AG09319 (cell line): ENCODE data around the gene FAM110C.

Experiments
- DNase-seq: peaks from one replicate; pipeline ENCODE4 v3.0.0-alpha.2; 2010; ENCODE audit warnings: low read depth; ENCODE audit errors: extremely low read depth
- TF ChIP-seq, protein P1 (sequence below): IDR thresholded peaks from 2 replicates; pipeline ENCODE4 v1.5.1; 2011; ENCODE audit warnings: low read depth, mild to moderate bottlenecking, inconsistent platforms, low read length, moderate library complexity

The FAM110C gene, protein sequence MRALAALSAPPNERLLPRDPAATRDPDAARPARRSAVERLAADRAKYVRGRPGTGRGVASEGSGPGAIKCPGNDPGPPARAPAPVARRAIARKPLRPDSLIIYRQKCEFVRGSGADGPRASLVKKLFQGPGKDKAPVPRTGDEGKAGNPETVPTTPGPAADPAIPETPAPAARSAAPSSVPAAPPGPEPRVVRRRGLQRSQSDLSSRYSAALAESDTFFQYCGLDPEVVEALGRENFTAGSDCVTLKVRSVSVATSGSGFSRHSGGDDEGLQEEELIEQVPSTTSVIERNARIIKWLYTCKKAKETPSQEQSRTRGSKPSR

DNA sequence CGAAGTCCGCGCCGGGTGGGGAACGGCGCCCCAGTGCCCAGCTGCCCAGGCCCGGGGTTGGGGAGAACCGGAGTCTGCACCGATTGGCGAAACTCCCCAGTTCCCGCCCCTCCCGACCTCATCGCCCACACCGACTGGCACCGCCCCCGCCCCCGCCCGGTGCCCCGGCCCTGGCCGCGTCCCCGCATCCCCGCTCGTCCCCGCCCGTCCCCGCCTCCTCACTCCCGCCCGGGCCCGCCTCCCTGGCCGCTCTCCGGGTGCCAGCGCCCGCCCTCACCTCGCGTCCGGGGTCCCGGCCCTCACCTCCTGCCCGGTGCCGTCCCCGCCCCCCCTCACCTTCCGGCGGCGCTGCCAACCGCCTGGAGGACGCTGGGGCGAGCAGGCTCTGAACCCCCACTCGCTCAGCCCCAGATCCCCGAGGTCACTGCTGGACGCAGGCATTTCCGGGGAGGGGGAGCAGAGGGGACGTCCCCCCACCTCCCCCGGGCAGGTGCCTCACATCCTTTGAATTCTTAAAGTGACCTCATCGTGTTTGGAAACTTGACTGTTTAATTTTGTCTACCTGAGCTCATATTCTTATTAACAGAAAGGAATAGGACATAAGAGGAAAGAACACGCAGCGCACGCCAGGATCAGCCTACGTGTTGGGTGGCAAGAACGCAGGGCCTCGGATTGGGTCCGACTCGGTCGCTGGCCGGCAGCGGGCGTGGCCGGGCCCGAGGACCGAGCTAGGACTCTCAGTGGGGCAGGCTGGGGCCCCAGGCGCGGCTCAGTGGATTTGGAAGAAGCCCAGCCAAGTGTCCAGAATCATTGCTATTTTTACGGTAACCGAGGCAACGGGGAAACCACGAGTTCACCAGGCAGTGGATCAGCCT lies at the start of gene FAM110C:
TSS of gene FAM110C (minus strand) at position 35 of the 875 bp plus-strand sequence. CDS start 120 bp downstream, outside the sequence.
- TF ChIP-seq, protein P1, sequence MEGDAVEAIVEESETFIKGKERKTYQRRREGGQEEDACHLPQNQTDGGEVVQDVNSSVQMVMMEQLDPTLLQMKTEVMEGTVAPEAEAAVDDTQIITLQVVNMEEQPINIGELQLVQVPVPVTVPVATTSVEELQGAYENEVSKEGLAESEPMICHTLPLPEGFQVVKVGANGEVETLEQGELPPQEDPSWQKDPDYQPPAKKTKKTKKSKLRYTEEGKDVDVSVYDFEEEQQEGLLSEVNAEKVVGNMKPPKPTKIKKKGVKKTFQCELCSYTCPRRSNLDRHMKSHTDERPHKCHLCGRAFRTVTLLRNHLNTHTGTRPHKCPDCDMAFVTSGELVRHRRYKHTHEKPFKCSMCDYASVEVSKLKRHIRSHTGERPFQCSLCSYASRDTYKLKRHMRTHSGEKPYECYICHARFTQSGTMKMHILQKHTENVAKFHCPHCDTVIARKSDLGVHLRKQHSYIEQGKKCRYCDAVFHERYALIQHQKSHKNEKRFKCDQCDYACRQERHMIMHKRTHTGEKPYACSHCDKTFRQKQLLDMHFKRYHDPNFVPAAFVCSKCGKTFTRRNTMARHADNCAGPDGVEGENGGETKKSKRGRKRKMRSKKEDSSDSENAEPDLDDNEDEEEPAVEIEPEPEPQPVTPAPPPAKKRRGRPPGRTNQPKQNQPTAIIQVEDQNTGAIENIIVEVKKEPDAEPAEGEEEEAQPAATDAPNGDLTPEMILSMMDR = no peak
- DNase-seq = no peak

DNA sequence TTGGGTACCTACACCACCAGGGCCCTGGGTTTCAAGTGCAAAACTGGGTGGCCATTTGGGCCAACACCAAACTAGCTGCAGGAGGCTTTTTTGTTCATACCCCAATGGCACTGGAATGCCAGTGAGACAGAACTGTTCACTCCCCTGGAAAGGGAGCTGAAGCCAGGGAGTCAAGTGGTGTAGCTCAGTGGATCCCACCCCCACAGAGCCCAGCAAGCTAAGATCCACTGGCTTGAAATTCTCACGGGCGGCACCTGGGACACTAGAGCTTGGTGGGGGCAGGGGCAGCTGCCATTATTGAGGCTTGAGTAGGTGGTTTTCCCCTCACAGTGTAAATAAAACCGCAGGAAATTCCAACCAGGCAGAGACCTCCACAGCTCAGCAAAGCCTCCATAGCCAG lies 46.0 kb upstream of the FAM110C start:
- no peak for DNase-seq
- TF ChIP-seq, protein P1 = no peak

DNA sequence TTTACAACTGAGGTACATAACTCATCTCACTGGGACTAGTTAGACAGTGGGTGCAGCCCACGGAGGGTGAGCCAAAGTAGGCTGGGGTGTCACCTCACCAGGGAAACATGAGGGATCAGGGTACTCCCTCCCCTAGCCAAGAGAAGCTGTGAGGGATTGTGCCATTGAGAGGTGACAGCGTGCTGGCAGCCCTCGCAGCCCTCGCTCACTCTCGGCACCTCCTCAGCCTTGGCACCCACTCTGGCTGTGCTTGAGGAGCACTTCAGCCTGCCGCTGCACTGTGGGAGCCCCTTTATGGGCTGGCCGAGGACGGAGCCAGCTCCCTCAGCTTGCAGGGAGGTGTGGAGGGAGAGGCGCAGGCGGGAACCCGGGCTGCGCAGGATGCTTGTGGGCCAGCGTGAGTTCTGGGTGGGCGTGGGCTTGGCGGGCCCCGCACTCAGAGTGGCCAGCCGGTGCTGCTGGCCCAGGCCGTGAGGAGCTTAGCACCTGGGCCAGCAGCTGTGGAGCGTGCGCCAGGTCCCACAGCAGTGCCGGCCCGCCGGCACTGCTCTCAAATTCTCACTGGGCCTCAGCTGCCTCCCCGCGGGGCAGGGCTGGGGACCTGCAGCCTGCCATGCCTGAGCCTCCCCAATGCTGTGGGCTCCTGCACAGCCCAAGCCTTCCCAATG lies 44.5 kb upstream of the FAM110C start:
- no peak for DNase-seq
- TF ChIP-seq, protein P1 = no peak

DNA sequence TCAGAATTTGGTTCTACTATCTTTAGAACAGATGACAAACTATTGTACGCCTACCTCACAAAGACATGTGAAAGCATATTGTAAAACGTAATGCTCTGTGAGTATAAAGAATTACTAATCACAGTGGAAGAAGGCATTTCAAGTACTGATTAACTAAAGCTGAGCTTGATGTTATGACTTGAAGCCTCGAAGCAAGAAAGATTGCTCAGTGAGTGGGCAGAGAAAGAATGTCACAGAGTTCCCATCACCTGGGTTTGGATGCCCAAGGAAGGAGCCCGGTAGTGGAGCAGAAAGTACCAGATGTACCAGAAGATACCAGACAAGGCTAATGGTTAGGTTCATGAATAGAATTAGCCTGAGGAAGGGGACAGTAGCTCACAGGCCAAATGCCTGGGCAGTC lies 39.5 kb upstream of the FAM110C start:
- no peak for DNase-seq
- TF ChIP-seq, protein P1 = no peak

DNA sequence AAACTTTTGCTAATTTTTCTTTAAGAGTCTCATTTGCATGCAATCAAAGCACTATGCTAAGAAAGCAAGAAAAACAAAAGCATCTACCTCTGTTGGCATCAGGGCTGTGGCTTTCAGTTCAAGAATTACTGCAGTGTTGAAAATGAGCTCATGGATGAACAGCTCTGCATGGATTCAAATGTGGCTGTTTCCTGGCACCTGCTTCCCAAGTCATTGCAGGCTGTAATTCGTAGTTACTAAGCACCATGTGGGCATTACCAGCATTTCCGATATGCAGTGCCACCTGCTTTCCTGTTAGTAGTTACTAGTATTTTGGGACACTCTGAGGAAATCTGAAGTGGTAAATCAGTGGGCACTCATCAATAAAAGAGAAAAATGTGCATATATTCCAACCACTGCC lies 37.8 kb upstream of the FAM110C start:
- DNase-seq = no peak
- TF ChIP-seq, protein P1 = no peak

DNA sequence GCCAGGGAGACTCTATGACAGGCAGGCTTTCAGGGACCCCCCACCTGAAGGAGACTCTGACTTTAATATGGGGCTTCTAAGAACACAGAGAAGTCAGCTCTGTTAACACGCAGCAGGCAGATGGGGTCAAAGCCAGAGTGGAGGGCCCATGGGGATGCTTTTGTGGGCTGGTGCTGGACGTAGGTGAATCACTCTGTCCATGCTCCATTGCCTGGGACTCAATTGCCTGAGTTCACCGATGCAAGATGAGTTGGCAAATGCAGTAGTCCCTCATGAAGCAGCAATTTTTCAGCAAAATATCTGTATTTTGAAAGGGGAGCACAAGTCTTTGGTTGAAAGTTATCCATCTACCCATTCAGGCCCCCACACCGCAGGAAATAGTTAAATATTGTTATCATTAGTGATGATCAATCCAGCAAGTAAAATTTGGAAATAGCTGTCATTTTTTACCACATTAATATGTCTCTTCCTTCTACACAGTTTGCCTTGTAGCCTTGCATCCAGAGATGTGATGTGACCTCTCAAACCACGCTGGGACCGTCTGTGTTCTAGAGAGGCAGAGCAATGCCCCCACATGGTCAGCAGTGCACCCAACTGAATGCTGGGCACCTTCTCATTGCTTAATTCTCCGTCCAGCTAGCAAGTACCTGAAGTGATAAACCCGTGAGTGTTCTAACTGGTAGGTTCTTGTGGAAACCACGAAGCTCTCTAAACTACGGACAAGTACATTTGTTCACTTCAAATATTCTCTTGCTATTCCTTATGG lies 34.8 kb upstream of the FAM110C start:
- no peak for DNase-seq
- TF ChIP-seq, protein P1 = no peak
